Activated CD8-positive, alpha-beta memory T cell treated with anti-CD3 and anti-CD28 coated beads for 4 hours (primary cell): Measurements from ENCODE around the gene GSTM5.
"Not testable (repeated sequence)": the region's sequence is repeated elsewhere in the genome, so short reads cannot be mapped to it uniquely, and the experiment has no call there.

Experiments used
- DNase-seq, 2 donors: peaks; one replicate each; pipeline ENCODE4 v3.0.0-alpha.2; 2020; ENCODE audit warnings: low read depth in 2 of 2

GSTM5 gene

GRCh38 chr1:109761227-109762038 lies 49.4 kb downstream of the GSTM5 start:
- DNase-seq = no peak

GRCh38 chr1:109762039-109762585 lies 50.1 kb downstream of the GSTM5 start:
- no peak for DNase-seq

DNA sequence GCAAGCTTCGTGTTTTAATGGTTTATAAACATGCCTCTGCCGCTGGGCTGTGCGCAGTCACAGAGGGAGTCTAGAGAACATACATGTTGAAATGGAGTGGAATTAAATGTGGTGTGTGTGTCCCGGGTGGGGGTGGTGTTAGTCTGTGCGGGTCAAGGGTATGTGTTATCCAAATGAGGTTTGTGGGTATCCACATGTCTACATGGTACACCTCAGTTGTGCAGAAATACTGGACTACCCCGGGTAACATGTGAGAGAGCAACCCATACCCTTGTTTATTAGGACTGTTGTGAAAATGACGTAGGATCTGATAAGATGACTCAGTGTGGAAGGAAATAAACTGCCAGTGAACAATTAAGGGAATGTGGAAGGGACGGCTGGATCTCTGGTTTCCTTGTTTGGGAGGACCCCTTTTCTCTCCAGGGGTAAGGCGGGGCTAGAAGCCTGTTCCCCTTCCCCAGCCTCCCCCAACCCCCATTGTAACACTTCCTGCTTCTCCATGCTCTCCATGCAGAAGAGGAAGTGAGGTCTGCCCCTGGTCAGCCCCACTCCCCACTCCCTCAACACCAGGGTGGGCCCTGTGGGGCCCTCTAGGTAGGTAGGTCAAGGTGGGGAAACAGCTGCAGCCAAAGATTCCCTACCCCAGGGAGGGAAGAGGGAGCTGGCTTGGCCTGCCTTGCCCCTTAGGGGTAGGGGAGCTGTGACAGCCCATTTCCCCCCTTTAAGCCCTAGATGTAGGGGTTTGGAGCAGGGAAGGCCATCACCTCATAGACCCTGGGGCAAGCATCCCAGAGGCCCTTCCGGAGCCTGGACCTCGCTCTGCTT lies 51.0 kb downstream of the GSTM5 start:
- no peak for DNase-seq

DNA sequence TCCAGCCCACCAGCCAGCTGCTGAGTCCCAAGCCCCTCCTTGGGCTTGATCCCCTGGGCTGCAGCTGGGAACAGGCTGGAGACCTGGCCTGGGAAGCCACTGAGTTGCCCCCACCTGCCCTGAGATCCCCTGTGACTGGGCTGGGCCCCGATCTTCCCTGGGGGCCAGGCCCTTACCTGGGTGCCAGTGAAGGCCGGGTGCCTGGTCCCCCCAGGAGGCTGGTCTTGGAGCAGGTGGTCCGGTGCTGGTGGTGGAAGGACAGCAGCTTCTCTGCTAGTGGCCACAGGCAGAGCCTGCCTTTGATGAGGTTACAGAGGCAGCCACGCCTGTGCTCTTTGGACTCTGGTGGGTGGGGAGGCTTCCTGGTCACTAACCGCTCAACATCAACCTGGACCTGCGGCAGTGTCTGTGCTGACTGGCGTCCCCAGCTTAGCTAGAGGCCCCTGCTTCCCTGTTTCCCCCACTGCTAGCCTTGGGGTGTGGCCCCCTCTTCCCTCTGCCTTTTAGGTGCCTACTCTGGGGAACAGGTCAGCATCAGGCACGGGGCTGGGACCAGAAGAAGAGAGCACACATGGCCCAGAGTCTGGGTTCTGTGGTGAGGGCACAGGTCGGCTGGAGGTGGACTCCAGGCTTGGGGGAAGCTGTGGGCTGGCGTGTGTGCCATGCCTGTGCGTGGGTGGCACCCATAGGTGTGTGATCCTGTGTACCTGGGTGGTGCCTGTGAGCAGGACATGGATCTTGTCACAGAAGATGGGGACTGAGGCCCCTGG lies 51.8 kb downstream of the GSTM5 start, which contains the start of gene EPS8L3:
Gene EPS8L3 (minus strand): TSS at position 278 of the 770 bp plus-strand sequence. CDS start 2,174 bp downstream, outside the sequence.
- DNase-seq = no peak

- no peak for DNase-seq
Observed at GRCh38 chr1:109764561-109765482, 52.8 kb downstream of the GSTM5 start.

- no peak for DNase-seq
Observed at GRCh38 chr1:109765483-109765815, 53.4 kb downstream of the GSTM5 start.

DNA sequence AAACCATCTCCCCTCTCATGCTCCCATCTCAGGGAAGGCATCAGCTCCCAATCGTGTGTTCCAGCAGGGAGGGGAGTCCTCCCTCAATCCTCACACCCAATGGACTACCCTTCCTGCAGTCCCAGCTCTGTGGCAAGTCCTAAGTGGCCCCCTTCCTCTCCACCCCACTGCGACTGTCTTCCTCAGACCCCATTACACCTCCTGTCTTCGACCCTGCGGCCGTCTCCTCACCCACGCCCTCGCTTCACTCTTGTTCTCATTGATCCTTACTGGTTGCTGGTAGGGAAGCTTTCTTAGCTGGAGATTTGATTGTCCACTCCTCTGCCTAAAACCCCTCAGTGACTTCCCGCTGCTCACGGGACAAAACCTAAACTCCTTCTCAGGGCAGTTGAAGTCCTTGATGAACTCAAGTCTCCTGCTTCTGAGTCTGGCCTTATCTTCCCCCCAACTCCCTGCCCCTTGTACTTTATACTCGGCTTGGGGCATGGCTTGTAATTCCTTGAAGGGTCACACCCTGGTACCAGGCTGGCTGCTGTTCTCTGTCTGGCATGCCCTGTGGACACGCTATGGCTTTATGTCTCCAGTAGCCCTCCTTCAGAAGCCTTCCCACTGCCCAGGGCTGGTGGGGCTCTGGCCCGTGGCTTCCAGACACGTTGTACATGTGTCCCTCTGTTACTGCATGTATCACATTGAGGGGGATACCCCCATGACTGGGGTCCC lies 54.0 kb downstream of the GSTM5 start:
- no peak for DNase-seq

DNA sequence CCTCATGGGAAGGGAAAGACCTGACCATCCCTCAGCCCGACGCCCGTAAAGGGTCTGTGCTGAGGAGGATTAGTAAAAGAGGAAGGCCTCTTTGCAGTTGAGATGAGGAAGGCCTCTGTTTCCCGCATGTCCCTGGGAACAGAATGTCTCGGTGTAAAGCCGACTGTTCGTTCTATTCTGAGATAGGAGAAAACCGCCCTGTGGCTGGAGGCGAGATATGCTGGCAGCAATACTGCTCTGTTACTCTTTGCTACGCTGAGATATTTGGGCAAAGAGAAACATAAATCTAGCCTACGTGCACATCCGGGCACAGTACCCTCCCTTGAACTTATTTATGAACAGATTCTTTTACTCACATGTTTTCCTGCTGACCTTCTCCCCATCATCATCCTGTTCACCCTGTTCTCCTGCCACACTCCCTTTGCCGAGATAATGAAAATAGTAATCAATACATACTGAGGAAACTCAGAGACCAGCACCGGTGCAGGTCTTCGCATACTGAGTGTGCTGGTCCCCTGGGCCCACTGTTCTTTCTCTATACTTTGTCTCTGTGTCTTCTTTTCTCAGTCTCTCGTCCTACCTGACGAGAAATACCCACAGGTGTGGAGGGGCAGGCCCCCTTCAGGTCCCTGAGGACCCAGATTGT lies 55.1 kb downstream of the GSTM5 start:
- not testable (repeated sequence) for DNase-seq
